Duodenal mucosa (tissue), 2 donors: ENCODE measurements around the gene RASL12.

Experiments
- H3K27ac ChIP-seq: one replicate; pipeline ENCODE4 v1.7.0; 2013; ENCODE audit warnings: low read depth, low read length
- H3K27me3 ChIP-seq, 2 donors: one replicate each; pipeline ENCODE4 v1.7.0; 2013; ENCODE audit warnings: low read length in 2 of 2, control low read depth in 1 of 2; ENCODE audit not compliant: insufficient read depth in 2 of 2, control insufficient read depth in 1 of 2
- H3K36me3 ChIP-seq, 2 donors: one replicate each; pipeline ENCODE4 v1.7.0; 2013; ENCODE audit warnings: low read length in 2 of 2, control low read depth in 1 of 2; ENCODE audit not compliant: insufficient read depth in 2 of 2, control insufficient read depth in 1 of 2
- H3K4me1 ChIP-seq, 2 donors: one replicate each; pipeline ENCODE4 v1.7.0; 2013; ENCODE audit warnings: low read length in 2 of 2, control low read depth in 1 of 2; ENCODE audit not compliant: insufficient read depth in 2 of 2, control insufficient read depth in 1 of 2
- H3K4me3 ChIP-seq, 2 donors: one replicate each; pipeline ENCODE4 v1.7.0; 2013; ENCODE audit warnings: low read length in 2 of 2, low read depth in 1 of 2
- H3K9ac ChIP-seq, 2 donors: one replicate each; pipeline ENCODE4 v1.7.0; 2013; ENCODE audit warnings: low read length in 2 of 2, low read depth in 1 of 2
- H3K9me3 ChIP-seq, 2 donors: one replicate each; pipeline ENCODE4 v1.7.0; 2013; ENCODE audit warnings: low read length in 2 of 2, control low read depth in 1 of 2; ENCODE audit not compliant: control insufficient read depth in 1 of 2

Gene RASL12

DNA sequence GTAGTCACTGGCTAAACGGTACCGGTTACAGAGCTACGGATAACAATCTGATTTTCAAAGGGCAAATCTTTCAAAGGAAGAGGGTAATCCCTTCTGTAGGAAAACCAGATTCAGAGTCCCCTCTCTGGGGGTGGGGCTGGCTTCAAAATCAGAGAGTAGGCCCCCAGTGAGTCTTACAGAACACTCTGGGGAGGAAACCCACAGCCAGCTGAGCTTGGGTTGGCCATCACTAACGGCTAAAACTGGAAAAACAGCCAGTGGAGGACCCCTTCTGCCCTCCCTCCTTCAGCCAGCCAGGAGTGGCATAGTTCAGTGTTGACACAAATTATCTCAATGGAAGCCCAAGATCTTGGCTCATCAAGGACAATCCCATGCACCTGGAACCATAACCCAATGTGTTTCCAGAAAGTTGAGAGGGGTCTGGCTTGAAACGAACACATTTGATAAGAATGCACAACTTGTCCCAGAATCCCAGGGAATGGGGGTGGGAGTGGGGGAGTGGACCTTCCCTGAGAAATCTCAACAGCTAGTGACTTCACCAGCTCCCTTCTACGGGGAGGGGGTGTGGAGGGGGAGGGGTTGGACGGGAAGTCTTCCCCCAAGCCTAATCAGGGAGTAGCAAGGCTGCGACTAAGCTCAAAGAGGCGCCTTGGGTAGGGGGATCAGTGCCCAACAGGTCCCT, 1.0 kb downstream of the RASL12 start:
- peaks cover 7 to 14% of the 10 kb centered on the region in 2 donors for H3K4me1 ChIP-seq
- H3K9me3 ChIP-seq: no peaks in the 10 kb centered on the region
- no peak overlapping the region for H3K27ac ChIP-seq
- H3K36me3 ChIP-seq: no peaks in the 10 kb centered on the region
- peaks cover 11 to 19% of the 10 kb centered on the region in 2 donors for H3K27me3 ChIP-seq
- peak overlapping the region in 1 of 2 donors; percentile 31 for H3K9ac ChIP-seq
- peak overlapping the region in 1 of 2 donors; percentile 54 for H3K4me3 ChIP-seq

DNA sequence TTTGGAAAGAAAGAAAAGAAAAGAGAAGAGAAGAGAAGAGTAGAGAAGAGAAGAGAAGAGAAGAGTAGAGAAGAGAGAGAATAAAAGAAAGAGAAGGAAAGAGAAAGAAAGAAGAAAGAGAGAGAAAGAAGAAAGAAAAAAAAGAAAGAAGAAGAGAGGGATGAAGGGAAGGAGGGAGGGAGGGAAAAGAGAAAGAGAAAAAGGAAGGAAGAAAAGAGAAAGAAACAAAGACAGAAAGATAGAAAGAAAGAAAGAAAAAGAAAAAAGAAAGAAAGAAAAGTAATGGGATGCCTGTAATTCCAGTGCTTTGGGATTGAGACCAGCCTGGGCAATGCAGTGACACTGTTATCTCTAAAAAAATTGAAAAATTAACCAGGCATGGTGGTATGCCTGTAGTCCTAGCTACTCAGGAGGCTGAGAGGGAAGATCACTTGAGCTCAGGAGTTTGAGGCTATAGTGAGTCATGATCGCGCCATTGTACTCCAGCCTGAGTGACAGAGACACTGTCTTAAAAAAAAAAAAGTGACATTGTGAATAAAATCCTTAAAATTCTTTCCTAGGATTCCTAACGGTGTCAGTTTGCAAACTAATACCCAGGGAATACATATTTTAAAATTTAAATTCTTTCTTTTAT, 1.7 kb downstream of the RASL12 start:
- Histone ChIP-seq H3K9ac (no peak overlapping the region), H3K27me3 (peaks cover 11 to 19% of the 10 kb centered on the region in 2 donors), H3K4me3 (no peak overlapping the region), H3K9me3 (no peaks in the 10 kb centered on the region), H3K36me3 (no peaks in the 10 kb centered on the region), H3K27ac (no peak overlapping the region), H3K4me1 (peaks cover 7 to 10% of the 10 kb centered on the region in 2 donors)

DNA sequence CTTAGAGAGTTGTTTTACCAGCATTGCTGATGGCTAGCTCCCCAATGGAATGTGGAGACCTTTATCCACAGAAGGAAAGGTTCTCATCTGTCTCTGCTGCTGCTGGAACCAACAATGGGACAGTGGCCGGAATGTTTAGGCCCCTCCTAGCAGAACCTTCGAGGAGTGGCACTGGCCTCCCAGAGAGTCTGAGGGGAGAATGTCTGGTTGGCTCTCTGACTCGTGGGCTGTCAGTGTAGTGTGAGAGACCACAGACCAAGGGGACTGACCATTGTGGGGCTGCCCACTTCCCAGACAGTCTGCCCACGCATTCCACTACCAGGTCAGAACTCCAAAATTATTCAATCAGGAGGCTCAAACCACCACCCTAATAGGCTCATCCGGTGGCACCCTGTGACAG, 5.1 kb downstream of the RASL12 start:
- H3K27ac ChIP-seq: no peak overlapping the region
- H3K4me3 ChIP-seq: no peak overlapping the region
- H3K9ac ChIP-seq: no peak overlapping the region
- H3K27me3 ChIP-seq: peaks cover 11 to 12% of the 10 kb centered on the region in 2 donors
- no peaks in the 10 kb centered on the region for H3K9me3 ChIP-seq
- no peaks in the 10 kb centered on the region for H3K36me3 ChIP-seq
- peaks cover 2 to 4% of the 10 kb centered on the region in 2 donors for H3K4me1 ChIP-seq

DNA sequence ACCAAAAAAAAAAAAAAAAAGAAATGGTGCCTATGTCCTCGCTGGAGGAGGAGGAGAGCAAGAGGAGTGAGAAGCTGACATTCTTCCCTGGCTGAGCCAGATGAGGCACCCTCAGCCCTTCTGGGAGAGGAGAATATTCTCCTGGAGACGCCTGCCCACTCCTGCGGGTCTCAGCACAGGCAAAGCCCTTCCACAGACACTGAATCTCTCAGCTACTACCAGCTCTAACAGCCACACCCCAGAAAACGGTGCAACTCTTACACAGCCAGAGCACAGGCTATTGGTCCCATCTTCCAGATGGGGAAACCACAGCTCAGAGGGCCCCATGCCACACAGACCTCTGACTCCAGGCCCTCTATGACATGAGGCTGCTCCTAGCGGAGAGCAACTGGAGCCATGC, 5.7 kb downstream of the RASL12 start:
- H3K4me1 ChIP-seq: peaks cover 6 to 8% of the 10 kb centered on the region in 2 donors
- H3K27me3 ChIP-seq: peaks cover 5 to 7% of the 10 kb centered on the region in 2 donors
- H3K36me3 ChIP-seq: no peaks in the 10 kb centered on the region
- H3K4me3 ChIP-seq: no peak overlapping the region
- no peak overlapping the region for H3K27ac ChIP-seq
- H3K9ac ChIP-seq: no peak overlapping the region
- no peaks in the 10 kb centered on the region for H3K9me3 ChIP-seq

DNA sequence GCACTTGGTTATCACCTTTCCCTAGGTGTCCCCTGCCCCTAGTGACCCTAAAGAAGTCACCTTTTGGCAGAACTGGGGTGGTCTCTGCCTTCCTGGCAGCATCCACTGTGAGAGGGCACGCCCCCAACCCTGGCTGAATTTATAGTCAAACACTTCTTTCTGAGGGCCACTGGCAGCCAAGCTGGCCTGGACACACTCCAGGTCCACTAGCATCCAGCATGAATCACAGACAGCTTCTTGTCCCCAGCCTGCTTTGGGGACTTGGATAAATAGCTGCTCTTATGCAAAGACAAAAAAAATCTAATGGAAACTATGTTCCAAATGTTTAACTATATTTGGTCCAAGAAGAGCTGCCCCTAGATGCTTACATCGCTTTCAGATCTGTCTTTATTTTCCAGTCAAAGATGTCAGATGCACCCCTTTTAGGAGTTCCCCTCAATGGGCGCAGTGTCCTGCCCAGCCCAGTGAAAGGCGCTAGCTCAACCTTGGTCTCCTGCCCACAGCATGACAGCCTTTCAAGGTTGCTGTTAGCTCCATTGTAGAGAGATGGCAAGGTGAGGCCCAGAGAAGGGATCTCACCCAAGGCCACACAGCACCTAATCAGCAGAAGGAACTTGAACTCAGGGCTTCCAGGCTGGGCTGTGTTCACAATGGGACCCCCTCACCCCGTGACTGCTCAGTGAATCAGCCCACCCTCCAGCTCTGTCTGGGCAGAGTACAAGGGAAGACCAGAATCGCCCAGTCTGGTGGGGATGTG, 7.0 kb downstream of the RASL12 start:
- Histone ChIP-seq H3K4me1 (peaks cover 14 to 18% of the 10 kb centered on the region in 2 donors), H3K27ac (peak overlapping the region; percentile 2), H3K27me3 (no peaks in the 10 kb centered on the region), H3K36me3 (no peaks in the 10 kb centered on the region), H3K4me3 (no peak overlapping the region), H3K9me3 (no peaks in the 10 kb centered on the region), H3K9ac (no peak overlapping the region)

DNA sequence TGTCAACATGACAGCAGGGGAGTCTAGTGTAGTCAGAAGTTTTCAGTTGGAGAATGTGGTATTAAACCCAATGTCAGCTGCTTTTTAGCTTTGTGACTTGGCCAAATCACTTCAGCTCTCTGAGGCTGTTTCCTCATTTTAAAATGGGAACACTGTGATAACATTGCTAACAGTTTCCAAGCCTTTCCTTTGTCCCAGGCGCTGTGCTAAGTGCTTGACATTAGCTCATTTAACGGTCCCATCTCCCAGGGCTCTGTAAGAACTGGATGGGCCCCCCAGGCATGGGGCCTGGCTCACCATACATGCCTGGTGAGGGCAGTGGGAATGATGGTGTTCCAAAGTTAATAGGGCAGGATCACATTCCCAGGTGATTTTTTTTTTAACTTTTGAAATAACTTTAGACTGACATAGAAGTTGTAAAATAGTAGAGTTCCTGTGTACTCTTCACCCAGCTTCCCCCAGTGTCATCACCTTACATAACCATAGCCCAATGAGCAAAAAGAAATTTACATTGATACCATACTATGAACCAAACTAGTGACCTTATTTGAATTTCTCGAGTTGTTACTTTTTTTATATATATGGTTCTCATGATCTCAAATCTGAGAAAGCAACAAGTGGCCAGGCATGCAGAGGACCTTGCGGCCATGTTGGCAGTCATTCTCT, 7.7 kb downstream of the RASL12 start:
- peaks cover 22 to 26% of the 10 kb centered on the region in 2 donors for H3K4me1 ChIP-seq
- H3K27me3 ChIP-seq: no peaks in the 10 kb centered on the region
- no peaks in the 10 kb centered on the region for H3K36me3 ChIP-seq
- H3K27ac ChIP-seq: no peak overlapping the region
- no peak overlapping the region for H3K9ac ChIP-seq
- H3K4me3 ChIP-seq: no peak overlapping the region
- no peaks in the 10 kb centered on the region for H3K9me3 ChIP-seq

DNA sequence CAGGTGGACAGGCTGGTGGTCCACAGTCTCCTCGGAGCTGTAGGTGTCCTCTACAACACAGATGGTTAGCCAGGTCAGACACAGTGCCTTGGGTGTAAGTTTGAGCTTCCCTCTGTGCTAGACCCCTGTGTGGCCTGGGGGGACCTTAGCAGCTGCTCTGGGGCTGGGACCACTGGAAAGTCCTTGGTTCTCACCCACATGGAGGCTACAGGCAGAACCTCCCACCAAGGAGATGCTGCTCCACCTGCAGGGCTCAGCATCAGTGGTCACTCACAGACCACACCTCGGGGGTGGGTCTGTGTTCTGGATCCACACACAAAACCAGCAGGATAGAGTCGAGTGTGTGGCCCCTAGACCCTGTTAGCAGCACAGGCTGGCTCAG, 8.4 kb downstream of the RASL12 start:
- H3K4me1 ChIP-seq: peaks cover 29 to 33% of the 10 kb centered on the region in 2 donors
- no peaks in the 10 kb centered on the region for H3K36me3 ChIP-seq
- no peaks in the 10 kb centered on the region for H3K9me3 ChIP-seq
- no peaks in the 10 kb centered on the region for H3K27me3 ChIP-seq
- H3K4me3 ChIP-seq: no peak overlapping the region
- no peak overlapping the region for H3K27ac ChIP-seq
- no peak overlapping the region for H3K9ac ChIP-seq

DNA sequence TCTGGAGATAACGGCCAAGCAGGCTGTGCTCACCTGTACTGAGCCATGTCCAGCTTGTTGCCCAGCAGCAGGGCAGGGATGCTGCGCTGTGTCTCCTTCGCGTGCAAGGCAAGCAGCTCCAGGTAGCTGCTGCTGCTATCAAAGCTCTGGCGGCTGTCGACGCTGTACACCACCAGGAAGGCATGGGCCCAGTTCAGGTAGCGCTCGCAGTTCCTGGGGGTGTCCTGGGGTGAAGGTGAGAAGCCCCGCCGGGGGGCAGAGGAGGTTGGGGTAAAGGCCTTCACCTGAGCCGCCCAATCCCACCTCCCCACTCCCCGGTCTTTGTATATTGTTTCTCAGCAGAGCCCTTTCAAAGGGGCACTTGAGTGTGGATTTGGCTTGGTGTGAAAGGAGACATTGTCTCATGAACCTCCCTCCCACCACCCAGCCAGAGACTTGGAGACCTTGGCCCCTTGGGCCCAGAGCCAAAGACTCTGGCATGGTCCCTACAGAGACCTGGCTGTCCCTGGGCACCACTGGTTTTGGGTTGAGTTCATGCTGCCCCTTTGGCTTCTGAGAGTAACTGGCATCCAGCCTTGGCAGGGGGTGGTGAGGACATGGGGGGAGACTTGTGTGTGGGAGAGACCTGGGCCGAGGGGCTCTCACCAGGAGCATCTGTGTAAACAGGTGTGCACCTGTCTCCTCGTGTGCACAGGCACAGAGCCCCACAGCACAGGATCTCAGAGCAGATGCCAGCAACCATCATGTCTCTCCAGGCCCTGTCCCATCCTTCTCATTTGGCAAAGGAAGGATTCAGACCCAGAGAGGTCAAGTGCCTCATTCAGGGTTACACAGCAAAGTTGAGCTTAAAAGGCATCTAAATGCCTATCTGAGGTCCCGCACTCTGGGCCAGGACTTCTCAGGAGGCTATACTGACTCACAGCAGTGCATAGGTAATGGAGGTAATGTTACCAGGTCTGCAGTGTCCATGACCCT, 9.1 kb downstream of the RASL12 start:
- no peak overlapping the region for H3K4me3 ChIP-seq
- peaks cover 29 to 34% of the 10 kb centered on the region in 2 donors for H3K4me1 ChIP-seq
- H3K9ac ChIP-seq: no peak overlapping the region
- no peaks in the 10 kb centered on the region for H3K27me3 ChIP-seq
- H3K36me3 ChIP-seq: peaks cover 0 to under 1% of the 10 kb centered on the region in 2 donors
- no peaks in the 10 kb centered on the region for H3K9me3 ChIP-seq
- H3K27ac ChIP-seq: no peak overlapping the region

DNA sequence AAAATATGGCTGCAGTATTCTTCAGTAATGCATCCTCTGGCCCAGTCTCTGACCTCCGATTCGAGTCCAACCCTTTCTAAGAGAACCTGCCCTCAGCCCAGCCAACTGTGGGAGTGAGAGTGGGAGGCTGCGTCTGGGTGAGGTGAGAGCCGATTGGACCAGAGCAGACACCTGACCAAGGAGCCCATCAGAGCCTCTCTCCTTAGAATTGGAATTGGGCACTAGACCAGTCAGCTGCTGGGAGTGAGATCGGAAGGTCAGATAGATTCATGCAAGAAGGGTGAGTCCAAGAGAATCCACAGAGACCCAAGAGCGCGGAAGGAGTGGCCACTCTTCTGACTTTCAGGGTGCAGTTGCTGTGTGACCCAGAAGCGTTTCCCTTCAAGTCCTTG, 10.2 kb downstream of the RASL12 start:
- Histone ChIP-seq H3K27me3 (no peaks in the 10 kb centered on the region), H3K27ac (no peak overlapping the region), H3K4me3 (no peak overlapping the region), H3K4me1 (peaks cover 29 to 34% of the 10 kb centered on the region in 2 donors), H3K36me3 (peaks cover 3 to 5% of the 10 kb centered on the region in 2 donors), H3K9me3 (no peaks in the 10 kb centered on the region), H3K9ac (no peak overlapping the region)
